ENCODE results near the gene UTP3. TPM values are rescaled to one million over a fixed set of nuclear protein-coding genes. Genes with fewer than 3 reads are reported as not detected.
A peak's percentile ranks its signal among the peaks of the same experiment; 100 is the strongest.

The UTP3 gene
- total and polyA plus RNA-seq, 9 of the 15 experiments (the other 6 are each of a cell fraction or from before 2014, with no cell fraction given) = 11.9 to 69.3 (median 34.0) TPM

GRCh38 chr4:70658418-70658817, 29.9 kb upstream of the UTP3 start:
- in situ Hi-C loops (cut with MboI) (no loop called here), intact Hi-C loops (cut with micrococcal nuclease) (no loop called here)
- no peak for FAIRE-seq
- no peak overlapping the region for H3K27ac ChIP-seq (ENCODE audit: extremely low read depth, low read depth, low read length)
- no peak for ATAC-seq
- CTCF ChIA-PET (ENCODE audit: low intra/inter-chr PET ratio) = no interaction called here
- no peak for DNase-seq (ENCODE audit: extremely low read depth in 1 of 4, low spot score in 3 of 4)
- POLR2A ChIA-PET = no interaction called here
- no peaks in the 10 kb centered on the region for H3K79me2 ChIP-seq (ENCODE audit: control insufficient read depth, insufficient read depth, low read length)
- H3K4me1 ChIP-seq (replicated peaks in 1 of 2; ENCODE audit: control insufficient read depth in 2 of 2, insufficient read depth in 2 of 2, low read length in 2 of 2) = peaks cover 0 to 7% of the 10 kb centered on the region in 2 experiments; a peak in 2 of 5 replicates
- peak overlapping the region; percentile 40 for H2AFZ ChIP-seq (ENCODE audit: low read depth, low read length)
- H3K4me2 ChIP-seq (ENCODE audit: insufficient read depth, low read length) = no peak overlapping the region; the same call in 1 of the 2 replicates
- no peaks in the 10 kb centered on the region for H4K20me1 ChIP-seq (replicated peaks; ENCODE audit: control insufficient read depth, insufficient read depth, low read length)
- H3K9me3 ChIP-seq (replicated peaks; ENCODE audit: control insufficient read depth, insufficient read depth, low read depth, low read length) = 0 out of 2 replicates have a peak, but pooled peaks cover 2% of the 10 kb centered on the region
- H3K4me3 ChIP-seq = no peak overlapping the region
- no peak overlapping the region for H3K9ac ChIP-seq (ENCODE audit: insufficient read depth in 1 of 2, low read depth in 2 of 2, low read length in 2 of 2)
- no peaks in the 10 kb centered on the region for H3K9me1 ChIP-seq (ENCODE audit: control insufficient read depth, insufficient read depth, low read length)
- 9% methylated on average over 3 of the region's 3 CpGs for WGBS (ENCODE audit: insufficient coverage, low coverage, missing lambda C conversion rate)
- no peaks in the 10 kb centered on the region for H3K27me3 ChIP-seq (ENCODE audit: control insufficient read depth in 2 of 2, insufficient read depth in 2 of 2, low read length in 2 of 2)
- TF ChIP-seq TFE3 (CRISPR knock-in tag; IDR thresholded peaks at IDR 0.05) = no peak
- no peak for TF ChIP-seq ARID3A (IDR thresholded peaks at IDR 0.05; ENCODE audit: borderline replicate concordance, low read depth, low read length)
- peak; percentile 37; the same call in 1 of the 2 replicates for TF ChIP-seq ATF3 (IDR thresholded peaks at IDR 0.05)
- TF ChIP-seq ATF3 (CRISPR knock-in tag; conservative IDR thresholded peaks at IDR 0.05) = no peak
- TF ChIP-seq ZC3H4 (CRISPR knock-in tag; IDR thresholded peaks at IDR 0.05; ENCODE audit: borderline replicate concordance) = no peak
- TF ChIP-seq TOE1 (IDR thresholded peaks at IDR 0.05; ENCODE audit: borderline replicate concordance) = no peak
- no peak for TF ChIP-seq TOE1 (CRISPR knock-in tag; IDR thresholded peaks at IDR 0.05; ENCODE audit: borderline replicate concordance, low read depth)
- TF ChIP-seq PRMT5 (CRISPR knock-in tag; IDR thresholded peaks at IDR 0.05) = no peak
- no peaks in the 10 kb centered on the region for H3K36me3 ChIP-seq (ENCODE audit: control insufficient read depth, insufficient read depth, low read length)
- no TSS peak for BruUV-seq (replicated peaks)

Data from K562 (cell line).